Measurements from ENCODE around the gene DERA.

DNA sequence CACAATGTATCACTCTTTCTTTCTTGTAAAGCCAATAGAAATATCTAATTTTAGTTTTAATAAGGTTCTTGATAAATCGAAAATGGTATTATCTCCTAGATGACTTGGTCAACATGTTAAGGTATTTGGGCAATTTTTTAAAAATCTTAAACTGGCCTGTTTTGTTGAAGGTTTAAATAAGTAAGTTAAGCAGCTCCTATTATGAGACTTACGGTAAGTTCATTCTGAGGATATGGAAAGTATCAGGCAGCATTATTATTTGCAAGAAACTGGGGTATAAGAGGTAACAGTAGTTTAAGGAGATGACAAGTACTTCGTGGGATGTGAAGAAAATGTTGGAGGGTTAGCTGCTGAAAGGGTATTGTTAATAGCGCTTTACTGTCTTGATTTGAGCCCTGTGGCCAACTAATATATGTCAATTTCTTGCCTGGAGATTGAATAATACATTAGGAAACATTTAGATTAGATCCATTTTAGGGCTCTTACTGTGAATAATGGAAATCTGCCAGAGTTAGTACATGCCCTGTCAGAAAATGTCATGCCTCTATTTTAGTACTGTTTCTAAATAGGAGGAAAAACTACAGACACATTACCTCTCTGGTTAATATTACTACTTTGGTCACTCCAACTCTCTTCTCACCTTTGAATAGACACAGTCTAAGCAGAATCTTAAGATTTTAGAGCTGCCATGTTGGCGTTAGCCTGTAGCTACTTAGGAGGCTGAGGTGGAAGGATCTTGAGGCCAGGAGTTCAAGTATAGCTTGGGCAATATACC, 23.9 kb upstream of the DERA start:
- TF ChIP-seq, protein P1, sequence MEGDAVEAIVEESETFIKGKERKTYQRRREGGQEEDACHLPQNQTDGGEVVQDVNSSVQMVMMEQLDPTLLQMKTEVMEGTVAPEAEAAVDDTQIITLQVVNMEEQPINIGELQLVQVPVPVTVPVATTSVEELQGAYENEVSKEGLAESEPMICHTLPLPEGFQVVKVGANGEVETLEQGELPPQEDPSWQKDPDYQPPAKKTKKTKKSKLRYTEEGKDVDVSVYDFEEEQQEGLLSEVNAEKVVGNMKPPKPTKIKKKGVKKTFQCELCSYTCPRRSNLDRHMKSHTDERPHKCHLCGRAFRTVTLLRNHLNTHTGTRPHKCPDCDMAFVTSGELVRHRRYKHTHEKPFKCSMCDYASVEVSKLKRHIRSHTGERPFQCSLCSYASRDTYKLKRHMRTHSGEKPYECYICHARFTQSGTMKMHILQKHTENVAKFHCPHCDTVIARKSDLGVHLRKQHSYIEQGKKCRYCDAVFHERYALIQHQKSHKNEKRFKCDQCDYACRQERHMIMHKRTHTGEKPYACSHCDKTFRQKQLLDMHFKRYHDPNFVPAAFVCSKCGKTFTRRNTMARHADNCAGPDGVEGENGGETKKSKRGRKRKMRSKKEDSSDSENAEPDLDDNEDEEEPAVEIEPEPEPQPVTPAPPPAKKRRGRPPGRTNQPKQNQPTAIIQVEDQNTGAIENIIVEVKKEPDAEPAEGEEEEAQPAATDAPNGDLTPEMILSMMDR (IDR thresholded peaks at IDR 0.05) = no peak
- no peak for TF ChIP-seq POLR2A (IDR thresholded peaks at IDR 0.05)
